NOMO-1 treated with dmso at 0.1 percent for 144 hours (cell line): Measurements from ENCODE around the gene COQ8A.
"Not testable (repeated sequence)": the region's sequence is repeated elsewhere in the genome, so short reads cannot be mapped to it uniquely, and the experiment has no call there.

Source experiments
- DNase-seq: peaks from one replicate; lab custom pipeline; 2025; ENCODE audit not compliant: unreplicated experiment; lab: John Stamatoyannopoulos, UW

The COQ8A gene

DNA sequence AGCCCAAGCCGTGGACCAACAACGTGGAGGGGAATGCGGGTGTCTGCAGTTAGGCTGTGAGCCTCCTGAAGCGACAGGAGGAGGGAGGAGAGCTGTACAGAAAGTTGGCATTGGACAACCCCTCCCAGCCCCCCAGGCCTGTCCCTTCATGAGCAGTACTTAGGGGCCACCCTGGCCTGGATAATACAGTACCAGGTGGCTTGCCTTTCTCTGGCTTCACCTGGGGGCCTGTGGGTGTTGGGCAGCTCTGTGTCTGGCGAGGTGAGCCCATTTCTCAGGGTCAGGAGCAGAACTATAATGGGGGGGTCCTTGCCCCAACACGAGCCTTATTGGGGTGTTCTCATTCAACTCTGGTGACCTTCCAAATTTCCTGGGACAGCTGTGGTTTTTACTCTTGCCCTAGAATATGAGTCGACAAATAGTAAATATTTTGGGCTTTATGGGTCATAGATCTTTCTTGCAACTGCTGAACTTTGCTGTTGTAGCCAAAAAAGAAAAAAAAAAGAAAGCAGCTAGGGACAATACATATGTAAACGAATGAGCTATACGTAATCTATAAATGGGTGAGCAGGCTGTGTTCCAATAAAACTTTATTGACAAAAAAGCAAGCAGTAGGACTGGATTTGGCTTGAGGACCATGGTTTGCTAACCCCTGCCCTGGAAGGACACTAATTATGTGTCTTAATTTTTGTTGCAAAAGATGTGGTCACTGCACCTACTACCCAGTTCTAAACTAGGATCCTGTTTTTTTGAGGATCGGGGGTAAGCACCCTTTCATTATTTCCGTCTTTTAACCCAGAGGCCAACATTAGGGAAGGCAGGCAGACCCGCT lies 11.4 kb downstream of the COQ8A start:
- no peak for DNase-seq

GRCh38 chr1:226952118-226952441 lies 12.0 kb downstream of the COQ8A start:
- DNase-seq, result no peak

DNA sequence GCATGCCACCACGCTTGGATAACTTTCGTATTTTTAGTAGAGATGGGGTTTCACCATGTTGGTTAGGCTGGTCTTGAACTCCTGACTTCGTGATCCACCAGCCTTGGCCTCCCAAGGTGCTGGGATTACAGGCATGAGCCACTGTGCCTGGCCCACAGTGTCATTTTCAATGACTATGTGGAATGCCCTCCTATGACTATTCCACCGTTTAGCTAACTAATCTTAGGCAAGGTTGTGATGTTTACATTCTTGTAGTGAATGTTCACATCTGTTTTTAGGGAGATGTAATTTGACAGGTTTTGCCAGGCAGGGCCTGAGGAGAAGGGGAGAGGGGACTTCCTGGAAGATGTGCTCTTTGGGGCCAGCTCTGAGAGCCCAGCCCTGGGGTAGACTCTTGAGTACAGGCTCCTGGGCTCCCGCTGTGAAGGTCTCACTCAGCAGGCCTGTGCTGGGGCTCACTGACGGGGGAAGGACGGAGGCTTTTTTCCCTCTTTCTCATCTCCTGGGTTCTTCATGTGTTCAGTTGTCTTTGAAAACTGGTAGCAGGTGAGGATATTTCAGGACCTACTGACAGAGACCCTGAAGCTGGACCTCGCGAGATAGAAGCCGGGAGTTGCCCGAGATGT lies 13.2 kb downstream of the COQ8A start:
- no peak for DNase-seq

- no peak for DNase-seq
Observed at GRCh38 chr1:226954337-226954736, 14.2 kb downstream of the COQ8A start.

- no peak for DNase-seq
Observed at GRCh38 chr1:226954777-226955176, 14.7 kb downstream of the COQ8A start.

DNA sequence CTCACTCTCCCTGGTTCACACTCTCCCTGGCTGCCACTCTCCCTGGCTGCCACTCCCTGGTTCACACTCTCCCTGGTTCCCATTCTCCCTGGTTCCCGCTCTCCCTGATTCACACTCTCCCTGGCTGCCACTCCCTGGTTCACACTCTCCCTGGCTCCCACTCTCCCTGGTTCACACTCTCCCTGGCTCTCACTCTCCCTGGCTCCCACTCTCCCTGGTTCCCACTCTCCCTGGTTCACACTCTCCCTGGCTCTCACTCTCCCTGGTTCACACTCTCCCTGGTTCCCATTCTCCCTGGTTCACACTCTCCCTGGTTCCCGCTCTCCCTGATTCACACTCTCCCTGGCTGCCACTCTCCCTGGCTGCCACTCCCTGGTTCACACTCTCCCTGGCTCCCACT lies 15.8 kb downstream of the COQ8A start:
- not testable (repeated sequence) for DNase-seq

GRCh38 chr1:226956942-226957713 lies 17.0 kb downstream of the COQ8A start:
- DNase-seq, result no peak

GRCh38 chr1:226957714-226958113 lies 17.6 kb downstream of the COQ8A start:
- DNase-seq, result no peak

- no peak for DNase-seq
Observed at GRCh38 chr1:226958300-226958699, 18.2 kb downstream of the COQ8A start.

- DNase-seq, result no peak
Observed at GRCh38 chr1:226960256-226960655, 20.2 kb downstream of the COQ8A start.

DNA sequence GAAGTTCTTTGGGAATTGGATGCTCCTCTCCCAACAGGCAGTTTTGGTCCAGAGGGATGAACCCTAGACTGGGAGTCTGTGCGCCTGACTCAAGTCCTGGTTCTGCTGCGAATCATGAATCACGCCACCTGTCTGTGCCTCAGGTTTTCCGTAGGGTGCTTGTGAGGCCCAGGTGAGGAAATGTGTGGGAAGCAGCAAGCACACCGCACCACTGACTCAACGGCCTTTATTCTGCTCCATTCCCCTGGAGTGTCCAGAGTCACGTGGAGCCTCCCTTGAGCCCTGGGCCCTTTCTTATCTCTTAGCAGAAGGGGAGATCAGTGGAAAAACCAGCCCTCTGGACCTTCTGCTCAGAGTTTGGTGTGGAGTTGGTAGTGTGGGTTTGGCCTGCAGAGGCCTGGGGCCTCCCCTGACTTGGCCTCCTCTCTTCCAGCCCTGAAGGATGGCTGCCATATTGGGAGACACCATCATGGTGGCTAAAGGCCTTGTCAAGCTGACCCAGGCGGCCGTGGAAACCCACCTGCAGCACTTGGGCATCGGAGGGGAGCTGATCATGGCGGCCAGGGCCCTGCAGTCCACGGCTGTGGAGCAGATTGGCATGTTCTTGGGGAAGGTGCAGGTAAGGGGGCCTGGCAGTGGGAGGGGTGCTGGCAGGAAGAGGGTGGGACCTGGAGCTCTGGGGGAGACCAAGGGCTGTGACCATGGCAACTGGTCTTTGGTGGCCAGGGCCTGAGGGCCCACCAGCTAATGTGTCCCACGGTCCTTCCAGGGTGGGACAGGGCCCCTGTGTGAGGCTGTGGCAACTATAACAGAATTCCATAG lies 21.1 kb downstream of the COQ8A start:
- DNase-seq, result no peak

DNA sequence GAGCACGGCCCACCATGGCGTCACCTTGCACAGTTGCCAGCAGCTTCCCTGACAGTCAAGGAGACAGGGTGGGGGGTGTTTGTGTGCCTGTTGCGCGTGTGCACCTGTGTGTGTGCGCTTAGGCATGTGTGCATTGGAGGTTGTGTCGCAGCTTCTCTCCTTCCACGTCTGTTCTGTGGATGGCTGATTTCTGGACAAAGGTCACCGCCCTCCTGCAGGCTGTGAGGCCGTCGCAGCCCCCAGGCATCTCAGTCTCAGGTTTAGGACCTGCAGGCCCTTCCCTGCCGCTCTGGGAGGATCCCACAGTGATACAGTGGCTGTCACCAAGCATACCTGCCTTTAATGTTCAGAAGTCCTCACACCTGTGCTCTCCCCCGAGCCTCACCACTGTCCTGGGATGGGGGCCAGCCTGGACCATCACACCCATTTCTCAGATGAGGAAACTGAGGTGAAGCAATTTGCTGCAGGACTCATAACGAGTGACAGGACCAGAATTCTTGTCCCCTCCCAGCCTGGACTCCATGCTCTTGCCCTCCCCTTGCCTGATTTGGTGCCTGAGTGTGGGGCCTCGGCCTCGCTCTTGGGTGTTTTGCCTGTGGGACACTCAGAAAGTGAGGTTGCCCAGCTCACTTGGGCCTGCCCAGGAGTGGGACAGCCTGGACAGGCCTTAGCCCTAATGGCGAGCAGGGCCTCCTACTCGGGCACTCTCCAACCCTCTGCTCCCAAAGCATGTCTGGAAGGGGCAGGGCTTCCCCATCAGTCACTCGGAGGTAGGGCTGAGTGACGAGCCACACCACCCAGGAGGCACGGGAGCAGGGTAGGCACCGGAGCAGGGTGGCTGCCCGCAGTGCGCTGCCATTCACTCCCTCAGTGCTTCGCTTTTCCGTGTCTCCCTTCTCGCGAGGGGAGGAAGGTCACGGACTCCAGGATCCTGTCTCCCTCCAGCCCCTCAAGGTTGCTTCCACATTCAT lies 22.6 kb downstream of the COQ8A start:
- DNase-seq, result no peak

DNA sequence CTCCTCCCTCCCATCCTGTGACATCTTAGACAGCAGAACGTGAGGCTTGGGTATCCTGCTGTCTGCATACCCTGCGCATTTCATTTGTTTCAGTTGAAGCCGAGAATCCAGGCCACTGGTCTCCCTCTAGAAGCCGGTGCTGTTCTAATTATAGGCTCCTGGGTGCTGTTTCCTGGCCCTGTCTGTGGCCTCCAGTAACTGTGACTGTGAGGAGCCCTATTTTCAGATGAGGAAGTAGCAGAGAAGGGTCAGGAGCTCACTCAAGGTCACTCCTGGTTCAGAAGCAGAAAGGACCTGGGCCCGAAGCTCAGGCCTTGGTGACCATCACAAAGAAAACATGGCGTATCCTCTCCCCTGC lies 24.0 kb downstream of the COQ8A start:
- peak; percentile 28 for DNase-seq

- no peak for DNase-seq
Observed at GRCh38 chr1:226964611-226965486, 24.8 kb downstream of the COQ8A start.

DNA sequence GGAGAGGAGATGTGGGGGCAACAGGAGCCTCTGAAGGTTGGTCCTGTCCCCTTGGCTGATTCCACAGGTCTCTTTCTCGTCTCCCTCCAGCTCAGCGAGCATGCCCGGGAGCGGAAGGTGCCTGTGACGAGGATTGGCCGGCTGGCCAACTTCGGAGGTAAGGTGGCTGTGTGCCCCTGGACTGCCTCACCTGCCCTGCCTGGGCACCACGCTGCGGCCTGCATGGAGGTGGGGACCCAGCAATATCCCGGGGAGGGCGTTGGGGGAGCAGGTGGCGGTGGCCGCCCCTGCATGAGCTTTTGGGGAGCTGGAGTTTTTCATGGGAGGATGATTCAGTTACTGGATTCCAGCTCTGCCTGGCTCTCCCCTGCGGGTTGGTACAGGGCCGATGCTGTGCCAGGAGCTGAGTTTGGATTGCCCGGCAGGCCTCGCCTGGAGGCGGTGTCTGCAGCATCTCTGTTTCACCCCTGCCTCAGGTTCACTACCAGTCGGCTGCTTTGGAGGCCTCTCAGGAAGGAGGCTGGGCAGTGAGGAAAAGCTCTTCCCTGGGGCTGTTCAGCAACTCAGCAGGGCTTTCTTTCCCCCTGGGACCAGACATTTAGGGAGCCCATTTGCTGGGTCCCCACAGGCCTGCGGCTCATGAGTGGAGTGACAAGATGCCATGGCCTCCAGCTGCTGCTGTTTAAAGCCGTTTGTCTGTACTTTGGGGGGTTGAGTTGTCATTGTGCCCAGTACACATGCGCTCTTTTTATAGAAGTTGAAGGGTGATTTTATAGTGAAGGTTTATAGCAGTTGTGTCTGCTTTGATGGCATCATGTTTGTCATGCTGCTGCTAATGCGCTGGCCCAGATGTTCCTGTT lies 25.7 kb downstream of the COQ8A start:
- DNase-seq, result no peak

DNA sequence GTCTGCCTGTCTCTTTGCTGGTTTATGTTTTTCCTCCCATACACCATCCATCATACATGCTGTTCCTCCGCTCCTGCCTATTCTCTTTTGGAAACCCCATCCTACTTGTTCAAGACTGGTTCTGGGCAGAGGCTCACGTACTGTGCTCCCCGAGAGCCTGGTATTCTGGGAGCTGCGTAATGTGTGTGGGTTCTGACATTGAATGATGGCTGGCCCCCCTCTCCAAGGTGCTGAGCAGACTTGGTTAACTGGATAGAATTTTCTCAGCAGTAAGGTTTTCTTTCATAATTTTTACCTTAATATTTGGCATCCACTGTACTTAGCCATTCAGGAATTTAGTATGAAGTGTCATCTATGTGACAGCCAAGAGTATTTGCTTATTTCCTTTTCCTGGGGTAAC lies 26.6 kb downstream of the COQ8A start:
- no peak for DNase-seq

DNA sequence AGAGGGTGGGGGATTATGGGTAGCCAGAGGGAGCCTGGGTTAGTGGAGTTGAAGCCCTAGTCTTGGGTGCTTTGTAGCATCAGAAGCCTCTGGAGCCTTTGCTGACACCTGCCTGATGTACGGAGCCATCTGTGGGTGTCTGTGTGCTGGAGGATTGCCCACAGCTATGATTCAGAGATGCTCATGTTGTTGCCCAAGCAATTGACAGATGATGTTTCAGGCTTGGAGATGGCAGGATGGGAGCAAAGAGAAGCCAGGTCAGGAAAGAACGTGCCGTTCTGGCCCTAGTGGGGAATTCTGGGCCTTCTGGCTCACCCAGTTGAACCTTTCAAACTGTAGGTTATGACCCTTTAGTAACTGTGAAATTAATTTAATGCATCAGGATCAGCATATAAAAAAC lies 27.6 kb downstream of the COQ8A start:
- DNase-seq, result no peak

DNA sequence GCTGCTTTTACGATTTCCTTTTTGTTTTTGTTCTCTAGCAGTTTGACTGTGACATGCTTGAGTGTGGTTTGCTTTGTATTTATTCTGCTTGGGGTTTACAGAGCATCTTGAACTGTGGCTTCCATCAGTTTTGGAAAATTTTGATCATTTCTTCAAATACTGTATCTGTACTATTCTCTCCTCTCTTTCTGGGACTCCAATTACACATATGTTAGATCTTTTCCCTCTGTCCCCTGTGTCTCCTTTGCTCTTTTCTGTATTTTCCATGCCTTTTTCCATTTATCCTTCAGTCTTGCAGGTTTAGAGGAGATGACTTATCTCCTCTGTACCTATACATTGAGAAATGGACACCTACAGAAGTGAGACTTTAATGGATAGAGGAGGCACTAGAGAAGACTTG lies 31.7 kb downstream of the COQ8A start:
- DNase-seq, result no peak
